HG03064 (cell line): Measurements from ENCODE around the gene NFASC.

Experiments
- ATAC-seq: cut with Tn5 transposase; IDR thresholded peaks from one replicate; pipeline ENCODE4 v1.9.1; 2021; ENCODE audit warnings: low read depth; ENCODE audit not compliant: unreplicated experiment

Gene NFASC

GRCh38 chr1:204996981-204997380, 126.3 kb downstream of the NFASC start:
- ATAC-seq, result no peak

DNA sequence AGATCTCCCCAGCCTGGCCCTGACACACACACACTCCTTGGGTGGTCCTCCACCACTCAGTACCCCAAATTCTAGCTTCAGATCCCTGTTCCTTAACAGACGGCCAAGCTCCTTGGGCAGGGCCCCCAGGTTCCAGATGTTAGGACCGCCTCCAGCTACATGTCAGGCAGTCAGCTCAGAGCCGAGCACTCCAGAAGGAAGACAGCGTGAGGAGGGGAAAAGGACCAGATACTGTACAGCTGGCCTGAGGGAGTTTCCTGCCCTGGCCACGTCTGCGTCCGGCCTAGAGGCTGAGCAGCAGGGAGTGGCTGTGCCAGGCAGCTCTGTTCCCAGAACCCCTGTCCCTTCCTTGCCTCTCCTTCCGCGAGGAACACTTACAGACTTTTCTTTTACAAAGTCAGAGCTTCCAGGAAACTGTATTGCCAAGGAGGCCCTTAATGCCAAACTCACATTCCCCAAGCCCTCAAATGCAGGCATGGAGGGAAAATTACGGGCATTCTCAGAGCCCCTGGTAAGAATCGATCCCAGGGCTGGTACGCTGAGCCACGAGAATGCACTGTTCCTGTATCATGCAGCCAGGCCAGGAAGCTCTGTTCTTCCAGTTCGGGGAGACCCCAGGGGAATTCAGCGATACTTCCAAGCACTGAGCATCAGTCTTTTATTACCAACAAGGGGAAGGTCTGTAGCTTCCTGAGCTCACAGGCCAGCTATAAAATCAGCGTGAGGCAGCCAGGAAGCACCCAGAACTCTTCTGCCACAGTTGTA, 127.1 kb downstream of the NFASC start:
- ATAC-seq, result no peak

DNA sequence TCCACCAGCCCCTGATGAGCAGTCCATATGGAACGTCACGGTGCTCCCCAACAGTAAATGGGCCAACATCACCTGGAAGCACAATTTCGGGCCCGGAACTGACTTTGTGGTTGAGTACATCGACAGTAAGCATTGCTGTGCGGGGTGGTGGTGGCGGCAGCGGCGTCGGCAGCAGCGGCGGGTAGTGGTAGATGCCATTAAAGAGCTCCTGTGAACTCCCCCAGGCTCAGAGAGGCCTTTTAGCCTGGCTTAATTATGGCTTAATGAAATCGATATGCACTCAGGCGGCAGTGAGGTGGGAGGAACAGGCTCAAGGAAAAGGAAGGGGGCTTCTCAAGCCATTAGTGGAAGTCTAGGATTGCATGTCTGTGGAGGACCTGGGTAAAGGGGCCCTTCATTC, 130.5 kb downstream of the NFASC start:
- ATAC-seq, result no peak

- no peak for ATAC-seq
Observed at GRCh38 chr1:205002705-205003104, 132.0 kb downstream of the NFASC start.

DNA sequence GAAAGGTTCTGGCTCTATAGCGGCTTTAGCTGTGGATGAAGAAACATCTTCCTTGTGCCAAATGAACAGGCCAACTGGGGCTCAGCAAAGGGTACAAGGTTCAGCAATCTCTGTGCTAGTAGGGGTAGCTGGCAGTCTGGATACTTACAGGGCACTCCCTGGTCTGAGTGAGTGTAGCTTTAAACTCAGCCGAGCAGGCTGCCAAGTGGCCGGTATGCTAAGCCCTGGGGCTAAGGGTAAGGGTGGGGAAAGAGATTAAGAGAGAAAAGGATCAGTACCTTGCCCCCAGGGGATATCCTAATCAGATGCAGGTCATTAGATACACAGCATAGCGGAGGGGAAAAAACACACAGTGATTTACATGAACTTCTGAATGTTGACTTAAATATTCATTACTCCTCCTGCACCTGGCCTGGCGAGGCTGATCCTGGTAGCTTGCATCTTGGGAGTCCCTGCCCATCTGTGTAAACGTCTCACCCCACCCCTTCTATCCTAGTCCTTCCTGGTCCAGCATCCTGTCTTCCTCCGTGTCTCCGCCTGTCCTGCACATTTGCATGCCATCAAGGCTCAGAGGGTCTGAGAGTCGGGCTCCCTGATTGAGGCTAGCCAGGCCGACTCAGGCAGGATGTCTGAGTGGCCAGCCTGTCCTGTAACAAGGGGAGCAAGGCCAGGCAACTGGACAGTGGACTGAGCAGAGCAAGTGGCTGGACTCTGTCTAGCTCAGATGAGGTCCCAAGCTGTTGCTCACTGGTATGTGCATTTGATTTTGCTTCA, 132.9 kb downstream of the NFASC start:
- no peak for ATAC-seq

- no peak for ATAC-seq
Observed at GRCh38 chr1:205004351-205004750, 133.7 kb downstream of the NFASC start.

DNA sequence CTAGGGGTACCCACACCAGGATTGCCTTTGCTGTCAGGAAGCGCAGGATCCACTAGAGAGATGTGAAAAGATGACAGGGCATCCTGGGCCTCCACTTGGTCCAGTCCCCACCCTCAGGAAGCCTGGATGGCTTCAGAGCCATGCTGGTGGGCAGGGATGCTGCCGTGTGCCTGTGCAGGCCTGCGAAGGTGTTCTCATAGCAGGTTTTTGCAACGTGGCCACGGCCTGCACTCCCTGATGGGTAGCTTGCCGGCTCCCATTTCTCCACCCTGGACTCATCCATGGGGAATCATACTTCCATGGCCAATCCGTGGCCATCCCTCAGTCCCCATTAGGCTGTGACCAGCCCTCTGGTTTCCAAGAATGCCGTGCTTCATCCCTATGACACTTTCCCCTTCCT, 138.2 kb downstream of the NFASC start:
- ATAC-seq, result no peak

DNA sequence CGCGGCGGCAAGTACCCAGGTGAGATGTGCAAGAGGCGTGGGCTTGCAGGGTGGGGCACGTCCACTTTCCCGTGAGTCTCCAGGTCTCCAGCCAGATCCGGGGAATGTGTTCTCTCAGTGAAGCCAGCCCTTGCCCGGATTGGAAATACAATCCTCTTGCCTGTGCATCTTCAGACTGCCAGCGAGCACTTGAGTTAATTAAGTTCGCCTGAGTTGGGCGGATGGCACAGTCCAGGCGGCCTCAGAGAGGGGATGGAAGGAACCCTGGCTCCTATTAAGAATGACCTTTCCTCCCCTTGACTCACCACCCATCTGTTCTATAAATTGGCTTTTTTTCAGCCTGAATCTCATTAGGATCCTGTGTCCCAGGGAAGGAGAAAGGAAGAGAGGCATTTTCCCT, 139.0 kb downstream of the NFASC start:
- ATAC-seq, result no peak

DNA sequence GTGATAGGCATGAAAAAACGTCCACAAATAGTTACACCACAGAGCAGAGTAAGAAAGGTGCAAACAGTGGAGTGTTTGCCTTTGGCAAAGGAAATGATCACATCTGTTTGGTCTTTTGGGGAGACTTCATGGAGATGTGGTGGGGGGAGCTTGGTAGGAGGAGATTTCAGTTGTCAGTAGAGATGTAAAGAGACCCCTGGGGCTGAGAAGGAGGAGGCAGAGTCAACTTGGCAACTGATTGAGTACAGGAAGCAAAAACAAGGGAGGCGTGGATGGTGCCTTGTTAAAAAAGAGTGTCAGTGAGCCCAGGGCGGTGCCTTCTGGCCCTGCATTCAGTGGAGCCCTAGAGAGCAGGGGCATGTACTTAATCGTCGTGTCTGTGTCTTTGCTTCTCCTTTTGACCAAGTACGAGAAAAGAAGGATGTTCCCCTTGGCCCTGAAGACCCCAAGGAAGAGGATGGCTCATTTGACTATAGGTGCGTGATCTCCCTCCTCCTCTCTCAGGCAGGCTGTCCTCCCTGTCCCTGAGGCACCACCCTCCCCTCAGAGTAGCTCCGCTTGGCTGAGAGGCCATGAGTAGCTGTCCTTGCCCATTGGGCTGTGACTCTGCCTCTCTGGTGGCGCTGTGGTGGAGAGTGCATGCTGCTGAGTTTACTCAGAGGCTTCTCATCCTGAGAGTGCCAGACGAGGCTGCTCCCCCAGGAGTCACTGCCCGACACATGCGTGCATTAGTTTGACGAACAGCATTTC, 141.9 kb downstream of the NFASC start:
- no peak for ATAC-seq

DNA sequence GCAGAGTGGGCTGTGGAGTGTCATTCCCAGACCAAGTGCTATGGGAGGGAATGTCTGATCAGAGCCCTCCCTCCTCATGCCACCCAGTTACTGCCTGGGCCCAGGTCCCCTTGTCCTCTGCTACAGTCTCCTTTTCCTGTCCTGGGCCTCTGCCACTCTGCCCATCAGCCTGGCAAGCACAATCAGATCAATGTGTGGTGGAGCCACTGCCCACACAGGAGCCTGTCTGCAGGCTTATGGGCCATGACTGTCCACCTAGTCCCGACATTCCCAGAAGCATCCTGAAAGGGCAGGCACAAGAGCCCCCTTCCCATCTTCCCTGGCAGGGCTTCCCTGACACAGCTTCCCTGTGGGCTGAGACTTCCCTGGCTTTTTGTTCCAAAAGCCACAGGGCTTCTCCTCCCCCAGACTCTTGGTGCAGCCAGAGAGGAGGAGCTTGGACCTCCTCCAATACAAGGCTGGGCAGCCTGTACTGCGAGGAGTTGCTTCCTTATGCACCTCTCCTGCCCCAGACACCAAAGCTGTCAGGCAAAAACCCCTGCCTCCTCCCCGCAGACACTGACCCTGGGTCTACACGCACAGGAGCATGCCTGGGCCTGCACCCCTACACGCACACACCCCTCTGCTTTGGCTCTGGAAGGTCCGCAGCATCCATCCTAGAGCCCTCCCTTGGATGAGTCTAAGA, 143.2 kb downstream of the NFASC start:
- no peak for ATAC-seq

- ATAC-seq, result no peak
Observed at GRCh38 chr1:205014783-205015182, 144.1 kb downstream of the NFASC start.

DNA sequence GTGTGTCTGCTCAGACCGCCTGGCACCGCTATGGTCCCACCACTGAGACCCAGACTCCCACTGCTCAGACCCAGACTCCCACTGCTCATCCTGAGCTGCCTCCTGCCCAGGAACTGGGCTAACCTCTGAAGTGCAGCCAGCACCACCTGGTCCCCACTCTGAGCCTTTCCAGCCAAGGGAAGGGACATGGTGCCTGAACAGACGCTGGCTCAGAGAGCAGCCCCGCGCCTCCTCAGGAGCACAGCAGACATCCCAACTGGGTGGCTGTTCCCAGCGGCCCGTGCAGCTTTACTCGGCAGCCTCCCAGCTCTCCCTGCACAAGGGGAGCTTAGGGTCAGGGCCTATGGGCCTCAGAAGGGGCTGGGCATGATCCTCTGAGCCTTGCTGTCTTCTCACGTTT, 144.6 kb downstream of the NFASC start:
- no peak for ATAC-seq

DNA sequence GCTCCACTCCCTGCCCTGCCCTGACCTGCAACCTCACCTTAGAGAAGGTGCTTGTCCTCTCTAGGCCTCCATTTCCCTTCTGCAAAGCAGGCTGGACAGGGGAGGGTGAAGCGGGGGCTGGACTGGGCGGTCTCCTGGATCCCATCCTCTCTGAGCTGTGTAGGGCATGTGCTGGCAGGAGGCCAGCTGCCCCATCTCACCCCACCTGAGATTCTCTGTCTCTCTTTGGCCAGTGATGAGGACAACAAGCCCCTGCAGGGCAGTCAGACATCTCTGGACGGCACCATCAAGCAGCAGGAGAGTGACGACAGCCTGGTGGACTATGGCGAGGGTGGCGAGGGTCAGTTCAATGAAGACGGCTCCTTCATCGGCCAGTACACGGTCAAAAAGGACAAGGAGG, 145.4 kb downstream of the NFASC start:
- no peak for ATAC-seq

GRCh38 chr1:205016584-205016983, 145.9 kb downstream of the NFASC start:
- no peak for ATAC-seq

- no peak for ATAC-seq
Observed at GRCh38 chr1:205017001-205017400, 146.3 kb downstream of the NFASC start.

DNA sequence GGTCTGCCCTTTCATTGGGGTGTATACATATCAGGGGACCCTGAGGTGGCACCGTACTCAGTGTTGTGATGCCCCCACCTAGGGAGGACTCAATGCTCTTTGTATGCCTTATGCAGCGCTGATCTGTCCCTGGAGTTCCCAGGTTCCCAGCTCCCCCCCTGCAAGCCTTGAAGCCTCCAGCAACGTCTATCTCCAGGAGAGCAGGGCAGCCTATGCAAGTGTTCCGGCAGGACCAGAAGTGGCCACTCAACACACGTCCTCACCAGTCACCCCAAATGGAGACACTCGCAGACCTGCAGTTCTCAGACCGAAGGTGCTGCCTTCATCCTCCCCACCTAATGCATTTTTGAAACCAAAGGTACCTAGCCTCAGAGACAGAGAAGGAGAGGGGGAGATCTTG, 147.1 kb downstream of the NFASC start:
- no peak for ATAC-seq

GRCh38 chr1:205018381-205018780, 147.7 kb downstream of the NFASC start:
- no peak for ATAC-seq

DNA sequence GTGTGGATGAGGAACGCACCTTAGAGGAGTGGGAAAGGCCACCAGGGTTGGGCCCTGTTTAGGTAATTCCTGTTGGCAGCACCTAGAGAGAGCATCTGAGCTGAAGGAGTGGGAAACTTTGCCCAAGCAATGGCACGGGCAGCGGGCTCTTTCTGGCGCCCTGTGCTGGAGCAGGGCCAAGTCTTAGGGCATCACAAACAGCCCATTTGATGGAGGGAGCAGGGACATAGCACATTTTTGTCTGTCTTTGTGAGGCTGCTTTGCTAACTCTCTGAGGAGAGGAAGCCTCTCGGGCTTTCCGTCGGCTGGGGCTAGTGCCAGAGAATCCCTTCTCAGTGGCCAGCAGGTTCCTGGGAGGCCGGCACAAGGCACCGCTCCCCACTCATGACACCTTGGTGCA, 149.8 kb downstream of the NFASC start:
- ATAC-seq, result no peak

DNA sequence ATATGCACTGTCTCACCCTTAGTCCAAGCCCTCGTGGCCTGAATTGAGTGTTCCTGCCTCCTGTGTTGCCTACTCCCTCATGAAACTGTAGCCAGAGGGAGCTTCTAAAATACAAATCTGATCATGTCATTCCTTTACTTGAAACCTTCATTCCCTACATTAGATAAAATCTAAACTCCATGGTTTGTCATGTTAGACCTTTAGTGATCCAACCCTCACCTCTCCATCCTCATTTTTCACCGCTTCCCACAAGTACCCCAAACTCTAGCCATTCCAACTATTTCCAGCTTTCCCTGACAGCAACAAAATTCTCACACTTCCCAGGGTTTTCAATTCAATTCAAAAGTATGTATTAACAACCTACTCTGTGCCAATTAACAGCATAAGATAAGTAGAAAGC, 154.0 kb downstream of the NFASC start:
- ATAC-seq, result no peak

- ATAC-seq, result no peak
Observed at GRCh38 chr1:205025239-205025638, 154.6 kb downstream of the NFASC start.

- no peak for ATAC-seq
Observed at GRCh38 chr1:205026181-205026580, 155.5 kb downstream of the NFASC start.
